ENCODE results near the gene RETNLB.

GRCh38 chr3:108718454-108718853 is 38.8 kb downstream of the RETNLB start:
- TF ChIP-seq CTCF (conservative IDR thresholded peaks at IDR 0.05; ENCODE audit: low read depth, low read length) (no peak), CEBPB (IDR thresholded peaks at IDR 0.05; ENCODE audit: low read depth, low read length) (no peak), RAD21 (IDR thresholded peaks at IDR 0.05; ENCODE audit: low read length) (no peak), SMC3 (IDR thresholded peaks at IDR 0.05; ENCODE audit: low read depth, low read length) (no peak), RFX5 (IDR thresholded peaks at IDR 0.05; ENCODE audit: low read depth, low read length) (no peak), MXI1 (IDR thresholded peaks at IDR 0.05; ENCODE audit: borderline replicate concordance, low read depth, low read length) (no peak), POLR2A (IDR thresholded peaks at IDR 0.05; ENCODE audit: low read depth, low read length) (no peak), ELK1 (IDR thresholded peaks at IDR 0.05; ENCODE audit: borderline replicate concordance, low read depth, low read length) (no peak), USF2 (IDR thresholded peaks at IDR 0.05; ENCODE audit: low read depth, low read length) (no peak), FOS (IDR thresholded peaks at IDR 0.05; ENCODE audit: low read depth, low read length) (no peak), MAFK (IDR thresholded peaks at IDR 0.05; ENCODE audit: low read depth, low read length) (no peak), RCOR1 (IDR thresholded peaks at IDR 0.05; ENCODE audit: insufficient replicate concordance, low read length) (no peak)
